WTC11 (cell line): ENCODE results near the gene FGR. TPM values are rescaled to one million over a fixed set of nuclear protein-coding genes. Genes with fewer than 3 reads are reported as not detected.
A peak's percentile ranks its signal among the peaks of the same experiment; 100 is the strongest.

Experiments
- ELF4 ChIP-seq: sonication (generic); formaldehyde crosslinking; IDR thresholded peaks from 2 replicates; pipeline ENCODE4 v1.8.1; 2022; ENCODE audit warnings: low read depth, mild to moderate bottlenecking, moderate library complexity, missing genetic modification reagents
- EMX1 ChIP-seq: fragments of 250-450 bp; sonication (Bioruptor Pico); IDR thresholded peaks from 2 replicates; pipeline ENCODE4 v1.8.0; 2021; ENCODE audit warnings: mild to moderate bottlenecking
- FOXK1 ChIP-seq: sonication (generic); formaldehyde crosslinking; IDR thresholded peaks from 2 replicates; pipeline ENCODE4 v1.8.0; 2022; ENCODE audit warnings: mild to moderate bottlenecking, moderate library complexity, missing genetic modification reagents
- GABPB1 ChIP-seq: sonication (generic); formaldehyde crosslinking; IDR thresholded peaks from 2 replicates; pipeline ENCODE4 v1.8.1; 2023; ENCODE audit warnings: mild to moderate bottlenecking, missing genetic modification reagents
- NR1H2 ChIP-seq: sonication (generic); formaldehyde crosslinking; IDR thresholded peaks from 2 replicates; pipeline ENCODE4 v1.9.0; 2021; ENCODE audit warnings: mild to moderate bottlenecking, moderate library complexity, missing genetic modification reagents
- NR2C2 ChIP-seq: sonication (generic); formaldehyde crosslinking; IDR thresholded peaks from 2 replicates; pipeline ENCODE4 v1.8.0; 2022; ENCODE audit warnings: mild to moderate bottlenecking, missing genetic modification reagents
- NR3C1 ChIP-seq: sonication (generic); formaldehyde crosslinking; conservative IDR thresholded peaks from 2 replicates; pipeline ENCODE4 v1.8.1; 2023; ENCODE audit warnings: low read depth, mild to moderate bottlenecking, missing genetic modification reagents
- RORB ChIP-seq: fragments of 250-450 bp; sonication (Bioruptor Pico); IDR thresholded peaks from 2 replicates; pipeline ENCODE4 v1.9.0; 2021; ENCODE audit warnings: mild to moderate bottlenecking
- SMAD4 ChIP-seq: sonication (generic); formaldehyde crosslinking; IDR thresholded peaks from 2 replicates; pipeline ENCODE4 v1.8.0; 2022; ENCODE audit warnings: mild to moderate bottlenecking, missing genetic modification reagents
- SP1 ChIP-seq: sonication (generic); formaldehyde crosslinking; conservative IDR thresholded peaks from 2 replicates; pipeline ENCODE4 v1.8.1; 2022; ENCODE audit warnings: missing genetic modification reagents
- TEAD1 ChIP-seq: sonication (generic); formaldehyde crosslinking; IDR thresholded peaks from 2 replicates; pipeline ENCODE4 v1.8.0; 2022; ENCODE audit warnings: mild to moderate bottlenecking, missing genetic modification reagents
- TP53 ChIP-seq: sonication (generic); formaldehyde crosslinking; IDR thresholded peaks from 2 replicates; pipeline ENCODE4 v1.8.1; 2023; ENCODE audit warnings: mild to moderate bottlenecking, missing genetic modification reagents
- ZBTB21 ChIP-seq: sonication (generic); formaldehyde crosslinking; IDR thresholded peaks from 2 replicates; pipeline ENCODE4 v1.8.1; 2023; ENCODE audit warnings: mild to moderate bottlenecking, missing genetic modification reagents, borderline replicate concordance
- ZNF121 ChIP-seq: sonication (generic); formaldehyde crosslinking; IDR thresholded peaks from 2 replicates; pipeline ENCODE4 v1.8.0; 2023; ENCODE audit warnings: missing genetic modification reagents
- ZNF396 ChIP-seq: fragments of 250-450 bp; sonication (Bioruptor Pico); IDR thresholded peaks from 2 replicates; pipeline ENCODE4 v1.8.0; 2021; ENCODE audit warnings: mild to moderate bottlenecking, moderate library complexity, borderline replicate concordance
- ZNF423 ChIP-seq: fragments of 250-450 bp; sonication (Bioruptor Pico); IDR thresholded peaks from 2 replicates; pipeline ENCODE4 v2.1.2; 2022; ENCODE audit warnings: mild to moderate bottlenecking, moderate library complexity
- total RNA-seq: library from RNA; stranded (reverse); gene quantifications from 3 replicates; pipeline ENCODE4 v1.2.3, GENCODE V29; 2021
- TF ChIP-seq, protein P1 (sequence below): sonication (generic); formaldehyde crosslinking; IDR thresholded peaks from 2 replicates; pipeline ENCODE4 v1.8.0; 2023; ENCODE audit warnings: mild to moderate bottlenecking, missing genetic modification reagents
- TF ChIP-seq, protein P2 (sequence below): fragments of 250-450 bp; sonication (Bioruptor Pico); IDR thresholded peaks from 2 replicates; pipeline ENCODE4 v1.9.0; 2021; ENCODE audit warnings: mild to moderate bottlenecking, borderline replicate concordance
- TF ChIP-seq, protein P3 (sequence below): fragments of 250-450 bp; sonication (Bioruptor Pico); conservative IDR thresholded peaks from 2 replicates; pipeline ENCODE4 v1.9.0; 2021; ENCODE audit warnings: mild to moderate bottlenecking
- TF ChIP-seq, protein P4 (sequence below): sonication (generic); formaldehyde crosslinking; IDR thresholded peaks from 2 replicates; pipeline ENCODE4 v1.8.0; 2022; ENCODE audit warnings: missing genetic modification reagents
- TF ChIP-seq, protein P5 (sequence below): sonication (generic); formaldehyde crosslinking; conservative IDR thresholded peaks from 2 replicates; pipeline ENCODE4 v1.8.1; 2022; ENCODE audit warnings: mild to moderate bottlenecking, missing genetic modification reagents

Gene FGR
- total RNA-seq, 1 experiment from 2014 or later = 0.77 TPM

DNA sequence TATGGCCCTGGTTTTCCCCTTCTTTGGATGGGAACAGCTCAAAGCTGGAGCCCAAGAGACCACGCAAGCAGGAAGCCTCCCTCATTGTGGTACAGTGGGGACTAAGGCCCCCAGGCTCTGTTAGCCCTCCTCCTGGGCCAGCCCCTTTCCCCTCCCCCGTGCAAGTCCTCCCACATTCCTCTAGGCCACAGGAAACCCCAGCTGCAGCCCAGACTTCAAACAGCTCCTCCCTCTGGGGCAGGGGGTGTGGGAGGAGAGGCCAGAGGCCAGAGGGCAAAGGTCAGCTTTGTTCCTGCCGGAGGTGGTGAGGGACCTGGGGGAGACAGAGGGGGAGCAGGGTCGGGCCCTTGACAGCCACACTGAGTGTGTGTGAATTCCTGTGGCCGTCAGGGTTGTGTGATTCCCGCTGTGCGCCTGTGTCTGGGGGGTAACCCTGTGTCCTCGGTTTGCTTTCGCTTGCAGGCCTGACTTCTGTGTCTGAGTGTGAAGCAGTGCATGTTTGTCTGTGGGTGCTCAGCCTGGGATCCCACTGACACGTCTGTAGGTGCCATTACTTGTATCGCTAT lies 27.7 kb downstream of the FGR start (continued):
- TF ChIP-seq, protein P1, sequence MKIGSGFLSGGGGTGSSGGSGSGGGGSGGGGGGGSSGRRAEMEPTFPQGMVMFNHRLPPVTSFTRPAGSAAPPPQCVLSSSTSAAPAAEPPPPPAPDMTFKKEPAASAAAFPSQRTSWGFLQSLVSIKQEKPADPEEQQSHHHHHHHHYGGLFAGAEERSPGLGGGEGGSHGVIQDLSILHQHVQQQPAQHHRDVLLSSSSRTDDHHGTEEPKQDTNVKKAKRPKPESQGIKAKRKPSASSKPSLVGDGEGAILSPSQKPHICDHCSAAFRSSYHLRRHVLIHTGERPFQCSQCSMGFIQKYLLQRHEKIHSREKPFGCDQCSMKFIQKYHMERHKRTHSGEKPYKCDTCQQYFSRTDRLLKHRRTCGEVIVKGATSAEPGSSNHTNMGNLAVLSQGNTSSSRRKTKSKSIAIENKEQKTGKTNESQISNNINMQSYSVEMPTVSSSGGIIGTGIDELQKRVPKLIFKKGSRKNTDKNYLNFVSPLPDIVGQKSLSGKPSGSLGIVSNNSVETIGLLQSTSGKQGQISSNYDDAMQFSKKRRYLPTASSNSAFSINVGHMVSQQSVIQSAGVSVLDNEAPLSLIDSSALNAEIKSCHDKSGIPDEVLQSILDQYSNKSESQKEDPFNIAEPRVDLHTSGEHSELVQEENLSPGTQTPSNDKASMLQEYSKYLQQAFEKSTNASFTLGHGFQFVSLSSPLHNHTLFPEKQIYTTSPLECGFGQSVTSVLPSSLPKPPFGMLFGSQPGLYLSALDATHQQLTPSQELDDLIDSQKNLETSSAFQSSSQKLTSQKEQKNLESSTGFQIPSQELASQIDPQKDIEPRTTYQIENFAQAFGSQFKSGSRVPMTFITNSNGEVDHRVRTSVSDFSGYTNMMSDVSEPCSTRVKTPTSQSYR = peak; percentile 82
- TF ChIP-seq, protein P2, sequence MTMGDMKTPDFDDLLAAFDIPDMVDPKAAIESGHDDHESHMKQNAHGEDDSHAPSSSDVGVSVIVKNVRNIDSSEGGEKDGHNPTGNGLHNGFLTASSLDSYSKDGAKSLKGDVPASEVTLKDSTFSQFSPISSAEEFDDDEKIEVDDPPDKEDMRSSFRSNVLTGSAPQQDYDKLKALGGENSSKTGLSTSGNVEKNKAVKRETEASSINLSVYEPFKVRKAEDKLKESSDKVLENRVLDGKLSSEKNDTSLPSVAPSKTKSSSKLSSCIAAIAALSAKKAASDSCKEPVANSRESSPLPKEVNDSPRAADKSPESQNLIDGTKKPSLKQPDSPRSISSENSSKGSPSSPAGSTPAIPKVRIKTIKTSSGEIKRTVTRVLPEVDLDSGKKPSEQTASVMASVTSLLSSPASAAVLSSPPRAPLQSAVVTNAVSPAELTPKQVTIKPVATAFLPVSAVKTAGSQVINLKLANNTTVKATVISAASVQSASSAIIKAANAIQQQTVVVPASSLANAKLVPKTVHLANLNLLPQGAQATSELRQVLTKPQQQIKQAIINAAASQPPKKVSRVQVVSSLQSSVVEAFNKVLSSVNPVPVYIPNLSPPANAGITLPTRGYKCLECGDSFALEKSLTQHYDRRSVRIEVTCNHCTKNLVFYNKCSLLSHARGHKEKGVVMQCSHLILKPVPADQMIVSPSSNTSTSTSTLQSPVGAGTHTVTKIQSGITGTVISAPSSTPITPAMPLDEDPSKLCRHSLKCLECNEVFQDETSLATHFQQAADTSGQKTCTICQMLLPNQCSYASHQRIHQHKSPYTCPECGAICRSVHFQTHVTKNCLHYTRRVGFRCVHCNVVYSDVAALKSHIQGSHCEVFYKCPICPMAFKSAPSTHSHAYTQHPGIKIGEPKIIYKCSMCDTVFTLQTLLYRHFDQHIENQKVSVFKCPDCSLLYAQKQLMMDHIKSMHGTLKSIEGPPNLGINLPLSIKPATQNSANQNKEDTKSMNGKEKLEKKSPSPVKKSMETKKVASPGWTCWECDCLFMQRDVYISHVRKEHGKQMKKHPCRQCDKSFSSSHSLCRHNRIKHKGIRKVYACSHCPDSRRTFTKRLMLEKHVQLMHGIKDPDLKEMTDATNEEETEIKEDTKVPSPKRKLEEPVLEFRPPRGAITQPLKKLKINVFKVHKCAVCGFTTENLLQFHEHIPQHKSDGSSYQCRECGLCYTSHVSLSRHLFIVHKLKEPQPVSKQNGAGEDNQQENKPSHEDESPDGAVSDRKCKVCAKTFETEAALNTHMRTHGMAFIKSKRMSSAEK = no peak
- TF ChIP-seq NR1H2 (CRISPR knock-in tag) (no peak), TEAD1 (CRISPR knock-in tag) (peak; percentile 85), GABPB1 (peak; percentile 69; the same call in 1 of the 2 replicates), RORB (CRISPR knock-in tag) (no peak), SP1 (CRISPR knock-in tag) (peak; percentile 65; the same call in 1 of the 2 replicates), EMX1 (CRISPR knock-in tag) (no peak), SMAD4 (CRISPR knock-in tag) (no peak), TP53 (CRISPR knock-in tag) (no peak), NR2C2 (CRISPR knock-in tag) (peak; percentile 94), ZNF121 (CRISPR knock-in tag) (no peak), ZBTB21 (CRISPR knock-in tag) (no peak), ZNF396 (CRISPR knock-in tag) (no peak), NR3C1 (CRISPR knock-in tag) (no peak), FOXK1 (CRISPR knock-in tag) (no peak), ZNF423 (CRISPR knock-in tag) (no peak), ELF4 (no peak)
- TF ChIP-seq, protein P3, sequence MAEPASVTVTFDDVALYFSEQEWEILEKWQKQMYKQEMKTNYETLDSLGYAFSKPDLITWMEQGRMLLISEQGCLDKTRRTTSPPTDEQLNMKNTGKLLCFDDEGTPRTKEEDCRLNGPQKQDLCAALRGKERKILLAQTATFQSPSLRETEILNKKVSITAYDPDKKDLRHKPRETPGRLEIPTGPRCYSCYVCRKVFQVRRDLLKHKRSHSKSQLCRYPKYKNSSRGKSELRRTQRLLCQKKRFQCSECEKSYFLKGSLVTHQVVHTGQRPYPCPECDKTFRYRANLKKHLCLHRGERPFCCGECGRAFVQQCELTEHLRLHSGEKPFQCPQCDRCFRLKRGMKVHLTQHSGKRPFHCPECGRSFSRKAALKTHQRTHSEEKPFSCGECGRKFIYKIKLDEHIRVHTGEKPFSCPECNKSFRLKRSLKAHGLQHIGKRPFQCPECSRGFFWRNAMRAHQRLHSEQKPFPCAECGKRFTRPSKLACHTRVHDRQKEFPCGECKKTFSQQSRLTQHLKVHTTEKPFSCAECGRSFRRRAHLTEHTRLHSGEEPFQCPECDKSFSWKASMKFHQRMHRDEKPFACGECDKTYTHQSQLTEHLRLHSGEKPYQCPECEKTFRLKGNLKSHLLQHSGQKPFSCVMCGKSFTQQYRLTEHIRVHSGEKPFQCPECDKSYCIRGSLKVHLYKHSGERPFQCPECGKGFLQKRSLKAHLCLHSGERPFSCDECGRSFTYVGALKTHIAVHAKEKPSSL (CRISPR knock-in tag) = no peak
- TF ChIP-seq, protein P4, sequence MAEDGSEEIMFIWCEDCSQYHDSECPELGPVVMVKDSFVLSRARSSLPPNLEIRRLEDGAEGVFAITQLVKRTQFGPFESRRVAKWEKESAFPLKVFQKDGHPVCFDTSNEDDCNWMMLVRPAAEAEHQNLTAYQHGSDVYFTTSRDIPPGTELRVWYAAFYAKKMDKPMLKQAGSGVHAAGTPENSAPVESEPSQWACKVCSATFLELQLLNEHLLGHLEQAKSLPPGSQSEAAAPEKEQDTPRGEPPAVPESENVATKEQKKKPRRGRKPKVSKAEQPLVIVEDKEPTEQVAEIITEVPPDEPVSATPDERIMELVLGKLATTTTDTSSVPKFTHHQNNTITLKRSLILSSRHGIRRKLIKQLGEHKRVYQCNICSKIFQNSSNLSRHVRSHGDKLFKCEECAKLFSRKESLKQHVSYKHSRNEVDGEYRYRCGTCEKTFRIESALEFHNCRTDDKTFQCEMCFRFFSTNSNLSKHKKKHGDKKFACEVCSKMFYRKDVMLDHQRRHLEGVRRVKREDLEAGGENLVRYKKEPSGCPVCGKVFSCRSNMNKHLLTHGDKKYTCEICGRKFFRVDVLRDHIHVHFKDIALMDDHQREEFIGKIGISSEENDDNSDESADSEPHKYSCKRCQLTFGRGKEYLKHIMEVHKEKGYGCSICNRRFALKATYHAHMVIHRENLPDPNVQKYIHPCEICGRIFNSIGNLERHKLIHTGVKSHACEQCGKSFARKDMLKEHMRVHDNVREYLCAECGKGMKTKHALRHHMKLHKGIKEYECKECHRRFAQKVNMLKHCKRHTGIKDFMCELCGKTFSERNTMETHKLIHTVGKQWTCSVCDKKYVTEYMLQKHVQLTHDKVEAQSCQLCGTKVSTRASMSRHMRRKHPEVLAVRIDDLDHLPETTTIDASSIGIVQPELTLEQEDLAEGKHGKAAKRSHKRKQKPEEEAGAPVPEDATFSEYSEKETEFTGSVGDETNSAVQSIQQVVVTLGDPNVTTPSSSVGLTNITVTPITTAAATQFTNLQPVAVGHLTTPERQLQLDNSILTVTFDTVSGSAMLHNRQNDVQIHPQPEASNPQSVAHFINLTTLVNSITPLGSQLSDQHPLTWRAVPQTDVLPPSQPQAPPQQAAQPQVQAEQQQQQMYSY = no peak
- TF ChIP-seq, protein P5, sequence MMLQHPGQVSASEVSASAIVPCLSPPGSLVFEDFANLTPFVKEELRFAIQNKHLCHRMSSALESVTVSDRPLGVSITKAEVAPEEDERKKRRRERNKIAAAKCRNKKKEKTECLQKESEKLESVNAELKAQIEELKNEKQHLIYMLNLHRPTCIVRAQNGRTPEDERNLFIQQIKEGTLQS = no peak
